Esophagus squamous epithelium (tissue), 4 donors: ENCODE measurements around the gene ABHD4.

Experiments
- CTCF ChIP-seq, 6 experiments: fragments of 450-650 bp in 4 of 6; fragments of 200-600 bp in 2 of 6; sonication (generic) in 2 of 6; IDR thresholded peaks; one replicate each; pipeline ENCODE4 v1.5.1; 2016 to 2019; ENCODE audit warnings: antibody characterized with exemption in 6 of 6, mild to moderate bottlenecking in 4 of 6, moderate library complexity in 4 of 6
- POLR2A ChIP-seq, 4 donors: fragments of 450-650 bp; IDR thresholded peaks; one replicate each; pipeline ENCODE4 v1.6.1; 2017; ENCODE audit warnings: antibody characterized with exemption in 4 of 4, mild to moderate bottlenecking in 4 of 4, moderate library complexity in 3 of 4

GRCh38 chr14:22580625-22581024 lies 17.5 kb upstream of the ABHD4 start:
- TF ChIP-seq CTCF (IDR thresholded peaks at IDR 0.05) (no peak), POLR2A (IDR thresholded peaks at IDR 0.05) (no peak)
